Erythroblast (primary cell): ENCODE data around the gene CCL15.
"Not testable (repeated sequence)": the region's sequence is repeated elsewhere in the genome, so short reads cannot be mapped to it uniquely, and the experiment has no call there.

Source experiments
- GATA1 ChIP-seq: IDR thresholded peaks from 2 replicates; pipeline ENCODE4 v1.6.1; 2011; ENCODE audit warnings: low read depth, mild to moderate bottlenecking, control low read depth, low read length, moderate library complexity
- POLR2A ChIP-seq: IDR thresholded peaks from 2 replicates; pipeline ENCODE4 v1.6.1; 2011; ENCODE audit warnings: mild to moderate bottlenecking, low read length

- not testable (repeated sequence) for TF ChIP-seq POLR2A, GATA1
Observed at GRCh38 chr17:36015895-36016294, 14.5 kb upstream of the CCL15 start.
